Uterus (tissue), 2 donors: ENCODE data around the gene C1orf21.

ENCODE experiments used
- POLR2A ChIP-seq, 2 donors: fragments of 450-650 bp; IDR thresholded peaks; one replicate each; pipeline ENCODE4 v1.6.1; 2016; ENCODE audit warnings: antibody characterized with exemption in 2 of 2, mild to moderate bottlenecking in 1 of 2, moderate library complexity in 1 of 2
- TF ChIP-seq, protein P1 (sequence below), 4 experiments: fragments of 200-600 bp in 2 of 4; fragments of 450-650 bp in 2 of 4; sonication (generic) in 2 of 4; IDR thresholded peaks; one replicate each; pipeline ENCODE4 v1.5.1; 2016 to 2019; ENCODE audit warnings: antibody characterized with exemption in 4 of 4, mild to moderate bottlenecking in 2 of 4, moderate library complexity in 1 of 4

GRCh38 chr1:184639205-184639604, 252.4 kb downstream of the C1orf21 start:
- TF ChIP-seq, protein P1, sequence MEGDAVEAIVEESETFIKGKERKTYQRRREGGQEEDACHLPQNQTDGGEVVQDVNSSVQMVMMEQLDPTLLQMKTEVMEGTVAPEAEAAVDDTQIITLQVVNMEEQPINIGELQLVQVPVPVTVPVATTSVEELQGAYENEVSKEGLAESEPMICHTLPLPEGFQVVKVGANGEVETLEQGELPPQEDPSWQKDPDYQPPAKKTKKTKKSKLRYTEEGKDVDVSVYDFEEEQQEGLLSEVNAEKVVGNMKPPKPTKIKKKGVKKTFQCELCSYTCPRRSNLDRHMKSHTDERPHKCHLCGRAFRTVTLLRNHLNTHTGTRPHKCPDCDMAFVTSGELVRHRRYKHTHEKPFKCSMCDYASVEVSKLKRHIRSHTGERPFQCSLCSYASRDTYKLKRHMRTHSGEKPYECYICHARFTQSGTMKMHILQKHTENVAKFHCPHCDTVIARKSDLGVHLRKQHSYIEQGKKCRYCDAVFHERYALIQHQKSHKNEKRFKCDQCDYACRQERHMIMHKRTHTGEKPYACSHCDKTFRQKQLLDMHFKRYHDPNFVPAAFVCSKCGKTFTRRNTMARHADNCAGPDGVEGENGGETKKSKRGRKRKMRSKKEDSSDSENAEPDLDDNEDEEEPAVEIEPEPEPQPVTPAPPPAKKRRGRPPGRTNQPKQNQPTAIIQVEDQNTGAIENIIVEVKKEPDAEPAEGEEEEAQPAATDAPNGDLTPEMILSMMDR (IDR thresholded peaks at IDR 0.05), result no peak
- TF ChIP-seq POLR2A (IDR thresholded peaks at IDR 0.05), result no peak
